Stimulated activated CD8-positive, alpha-beta memory T cell treated with anti-CD3 and anti-CD28 coated beads, Interleukin-4, amount 100 ng/mL, for 24 hours (primary cell): Measurements from ENCODE around the gene MAPK4.

Source experiments
- DNase-seq: peaks from one replicate; pipeline ENCODE4 v3.0.0-alpha.2; 2020; ENCODE audit warnings: low read depth

MAPK4 gene

DNA sequence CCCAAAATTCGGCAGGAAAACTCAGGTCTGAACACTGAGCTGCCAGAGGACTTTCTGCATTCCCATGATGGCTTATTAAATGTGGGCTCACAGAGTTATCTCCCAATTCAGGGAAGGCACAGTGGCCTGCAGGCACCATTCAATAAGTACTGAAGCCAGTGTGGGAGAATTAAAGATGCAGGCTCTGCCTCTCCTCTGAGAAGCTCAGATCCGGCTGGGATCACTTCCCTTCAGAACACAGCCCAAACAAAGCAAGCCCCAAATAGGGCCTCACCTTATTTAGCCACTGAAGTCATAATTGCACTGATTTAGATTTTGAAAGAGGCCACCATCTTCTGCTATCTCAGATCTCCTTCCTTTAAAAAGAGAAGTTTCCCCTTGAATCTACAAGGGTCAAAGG, 94.3 kb downstream of the MAPK4 start:
- no peak for DNase-seq

DNA sequence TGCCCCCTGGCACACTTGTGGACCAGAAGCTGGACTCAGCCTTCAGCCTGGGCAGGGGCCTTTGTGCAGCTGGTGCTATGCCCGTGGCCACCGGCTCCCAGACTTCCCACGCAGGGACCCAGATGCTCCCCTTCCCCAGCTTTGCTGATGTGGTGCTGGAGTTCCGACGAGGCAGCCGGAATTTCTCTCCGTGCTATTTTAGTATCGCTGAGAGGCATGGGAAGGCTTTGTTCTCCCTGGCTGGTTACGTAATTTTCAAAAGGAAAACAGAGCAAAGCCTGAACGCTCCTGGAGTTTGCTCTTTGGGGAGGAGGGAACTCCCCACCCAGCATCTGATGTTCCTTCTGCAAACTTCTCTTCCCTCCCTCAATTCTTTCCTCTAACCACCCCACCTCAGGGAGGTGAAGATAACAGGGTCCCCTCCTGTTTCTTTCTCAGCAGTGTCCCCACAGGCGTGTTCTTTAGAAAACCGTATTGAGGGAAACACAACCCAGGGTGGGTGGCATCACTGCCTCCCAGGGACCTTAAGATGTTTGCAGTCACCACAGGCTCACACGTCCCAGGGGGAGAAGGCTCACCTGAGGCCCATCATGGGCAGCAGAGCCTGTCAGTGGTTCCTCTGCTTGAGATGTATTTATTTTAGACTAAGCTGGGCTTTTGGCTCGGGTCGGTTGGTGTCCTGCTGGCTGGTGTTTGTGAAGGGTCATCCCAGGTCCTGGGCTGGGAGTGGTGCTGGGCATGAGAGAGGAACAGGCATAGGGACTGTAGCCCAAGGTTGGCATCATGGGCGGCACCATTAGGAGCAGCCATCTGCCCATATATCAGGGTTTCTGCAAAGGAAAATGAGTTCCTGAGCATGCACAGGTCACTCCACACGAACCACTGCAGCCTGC, 95.0 kb downstream of the MAPK4 start:
- DNase-seq, result no peak

DNA sequence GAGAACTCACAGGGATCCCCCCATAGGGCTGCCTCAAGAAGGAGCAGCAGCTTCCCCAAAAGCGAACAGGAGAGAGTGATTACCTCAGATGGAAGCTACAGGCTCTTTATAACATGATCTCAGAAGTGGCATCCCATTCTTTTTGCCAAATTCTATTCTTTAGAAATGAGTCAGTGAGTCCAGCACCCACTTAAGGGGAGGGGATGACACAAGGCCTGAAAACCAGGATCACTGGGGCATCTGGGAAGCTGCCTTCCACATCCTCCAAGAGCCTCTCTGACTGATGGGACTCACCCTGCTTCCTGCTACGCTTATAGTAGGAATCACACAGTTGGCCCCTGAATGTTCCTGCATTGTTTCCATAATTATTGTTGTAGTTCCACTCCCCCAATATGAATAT, 96.5 kb downstream of the MAPK4 start:
- no peak for DNase-seq

DNA sequence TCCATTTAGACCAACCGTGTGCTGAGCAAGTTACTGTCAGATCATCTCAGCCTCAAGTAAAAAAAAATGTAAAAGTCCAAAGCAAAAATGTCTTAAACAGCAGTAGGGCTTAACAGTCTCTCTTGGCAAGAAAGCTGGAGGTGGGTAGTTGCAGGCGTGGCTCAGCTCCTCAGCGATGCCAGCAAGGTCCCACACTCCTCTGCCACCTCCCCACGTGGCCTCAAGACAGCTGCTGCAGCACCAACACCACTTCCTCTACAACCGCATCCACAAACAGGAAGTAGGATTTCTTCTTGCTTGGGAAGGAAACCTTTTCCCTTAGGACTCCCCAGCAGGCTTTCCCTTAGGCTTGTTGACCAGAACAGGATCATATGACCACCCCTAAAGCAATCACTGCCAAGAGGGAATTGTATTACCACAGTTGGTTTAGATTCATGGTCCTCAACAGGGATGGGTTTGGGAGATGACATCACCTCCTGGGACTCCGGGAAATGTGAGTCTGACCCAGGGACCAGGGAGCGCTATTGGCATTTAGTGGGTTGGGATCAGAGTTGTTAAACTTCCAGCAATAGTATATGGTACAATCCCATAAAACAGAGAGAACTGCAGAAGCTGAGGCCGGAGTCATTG, 97.1 kb downstream of the MAPK4 start:
- DNase-seq, result no peak

GRCh38 chr18:50658601-50659000, 98.7 kb downstream of the MAPK4 start:
- DNase-seq, result no peak

DNA sequence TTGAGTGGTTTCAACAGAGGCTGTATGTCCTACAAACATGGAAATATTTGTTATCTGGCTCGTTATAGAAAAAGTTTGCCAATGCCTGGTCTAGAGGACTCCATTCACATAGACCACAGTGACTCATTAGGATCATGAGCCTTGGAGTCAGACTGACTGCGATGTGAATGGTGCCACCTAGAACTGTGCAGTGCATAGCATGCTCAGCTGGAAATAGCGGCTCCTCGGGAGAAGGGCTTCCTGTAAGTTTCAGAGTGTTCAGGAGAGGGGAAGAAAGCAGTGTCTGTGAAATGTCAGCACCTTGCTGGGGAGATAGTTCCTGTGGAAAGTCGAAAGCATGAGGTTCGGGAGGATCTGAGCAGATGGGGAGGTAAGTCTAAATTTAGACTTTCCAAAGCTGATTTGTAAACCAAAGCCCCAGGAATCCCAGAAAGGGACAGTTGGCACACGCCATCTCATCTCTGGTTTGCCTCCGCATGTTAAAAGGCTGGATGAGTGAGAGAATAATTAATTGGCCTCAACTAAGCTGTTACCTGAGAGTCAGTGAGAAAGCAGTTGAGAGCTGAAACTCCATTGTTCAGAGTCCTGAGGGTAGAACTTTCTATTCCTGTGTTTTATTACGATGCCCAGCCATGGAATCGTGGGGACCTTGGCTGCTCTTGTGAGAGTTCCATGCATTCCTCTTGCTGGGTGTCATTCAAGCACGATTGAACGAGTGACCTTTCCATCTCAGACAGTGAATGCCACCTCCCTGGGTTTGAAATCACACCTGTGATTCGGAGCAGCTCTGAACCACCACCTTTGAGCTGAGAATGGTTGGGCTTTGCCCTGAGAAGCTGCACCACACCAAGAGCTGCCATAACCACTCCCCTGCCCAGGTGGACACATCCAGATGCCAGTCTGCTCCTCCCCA, 99.5 kb downstream of the MAPK4 start:
- DNase-seq, result no peak

- DNase-seq, result no peak
Observed at GRCh38 chr18:50661013-50661412, 101.1 kb downstream of the MAPK4 start.

DNA sequence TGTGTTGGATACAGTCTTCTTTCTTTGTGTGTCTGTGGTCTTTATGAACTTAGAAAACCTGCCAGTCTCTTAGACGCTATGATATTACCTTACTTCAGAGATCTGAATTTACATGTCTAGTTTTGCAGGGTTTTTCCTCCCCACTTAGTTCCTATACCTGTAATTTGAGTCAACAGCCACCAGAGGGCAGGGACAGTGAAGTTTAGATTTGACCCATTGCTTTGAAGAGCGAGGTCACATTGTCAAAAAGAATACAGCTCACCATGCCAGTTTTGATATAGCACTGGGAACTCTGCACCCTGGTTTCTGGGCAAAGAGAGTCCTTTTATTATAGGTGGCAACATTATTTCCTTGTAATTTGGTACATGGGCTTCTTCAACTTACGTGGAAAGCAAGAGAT, 102.3 kb downstream of the MAPK4 start:
- no peak for DNase-seq

- DNase-seq, result no peak
Observed at GRCh38 chr18:50662775-50663383, 103.0 kb downstream of the MAPK4 start.

DNA sequence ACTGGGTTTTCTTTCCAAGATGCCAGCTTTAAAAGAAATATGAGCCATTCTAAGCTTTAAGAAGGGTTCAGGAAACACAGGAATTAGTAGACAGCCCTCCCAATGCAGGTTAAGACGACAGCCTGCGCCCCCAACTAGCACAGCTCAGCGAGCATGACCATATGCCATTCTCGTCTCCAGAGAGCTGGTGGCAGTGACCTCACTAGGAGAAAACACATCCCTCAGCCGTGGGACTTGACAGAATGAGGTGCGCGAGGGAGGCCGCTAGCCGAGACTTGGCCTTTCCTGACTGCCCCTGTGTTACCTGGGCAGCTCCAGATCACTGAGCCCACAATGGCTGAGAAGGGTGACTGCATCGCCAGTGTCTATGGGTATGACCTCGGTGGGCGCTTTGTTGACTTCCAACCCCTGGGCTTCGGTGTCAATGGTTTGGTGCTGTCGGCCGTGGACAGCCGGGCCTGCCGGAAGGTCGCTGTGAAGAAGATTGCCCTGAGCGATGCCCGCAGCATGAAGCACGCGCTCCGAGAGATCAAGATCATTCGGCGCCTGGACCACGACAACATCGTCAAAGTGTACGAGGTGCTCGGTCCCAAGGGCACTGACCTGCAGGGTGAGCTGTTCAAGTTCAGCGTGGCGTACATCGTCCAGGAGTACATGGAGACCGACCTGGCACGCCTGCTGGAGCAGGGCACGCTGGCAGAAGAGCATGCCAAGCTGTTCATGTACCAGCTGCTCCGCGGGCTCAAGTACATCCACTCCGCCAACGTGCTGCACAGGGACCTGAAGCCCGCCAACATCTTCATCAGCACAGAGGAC, 103.9 kb downstream of the MAPK4 start:
- DNase-seq, result no peak

GRCh38 chr18:50665015-50665414, 105.1 kb downstream of the MAPK4 start:
- DNase-seq, result no peak

DNA sequence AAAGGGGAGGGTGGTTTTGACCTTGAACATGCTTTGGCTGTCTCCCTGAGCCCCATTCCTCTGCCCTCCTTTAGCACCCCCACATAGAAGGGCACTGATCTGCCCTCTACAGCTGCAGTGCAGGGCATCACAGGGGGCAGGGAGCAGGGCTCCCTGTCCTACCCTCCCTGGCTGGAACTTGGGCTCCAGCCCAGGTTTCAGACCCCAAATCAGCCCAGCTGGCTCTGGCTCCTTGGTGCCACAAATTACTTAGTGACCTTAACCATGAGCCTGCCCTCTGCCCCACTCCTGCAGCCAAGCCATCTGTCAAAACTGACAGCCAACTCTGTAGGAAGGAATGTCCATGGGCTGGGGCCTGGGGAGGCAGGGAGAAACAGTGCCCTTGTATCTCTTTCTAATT, 105.6 kb downstream of the MAPK4 start:
- no peak for DNase-seq

- DNase-seq, result no peak
Observed at GRCh38 chr18:50666536-50666935, 106.6 kb downstream of the MAPK4 start.

DNA sequence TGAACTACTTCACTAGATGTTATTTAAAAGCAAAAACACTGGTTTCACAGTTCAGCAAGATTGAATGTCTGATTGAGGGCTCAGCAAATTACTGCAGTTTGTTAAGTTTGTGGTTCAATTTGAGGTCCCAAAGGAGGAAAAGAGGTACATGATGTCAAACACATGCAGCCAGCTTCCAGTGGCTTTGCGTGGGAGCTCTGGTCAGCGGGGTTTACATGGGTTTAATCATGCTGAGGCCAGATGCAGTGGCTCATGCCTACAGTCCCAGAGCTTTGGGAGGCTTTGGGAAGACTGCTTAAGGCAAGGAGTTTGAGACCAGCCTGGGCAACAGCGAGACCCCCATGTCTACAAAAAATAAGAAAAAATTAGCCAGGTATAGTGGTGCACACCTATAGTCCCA, 111.5 kb downstream of the MAPK4 start:
- DNase-seq, result no peak

GRCh38 chr18:50674307-50674980, 114.6 kb downstream of the MAPK4 start:
- DNase-seq, result no peak

GRCh38 chr18:50675043-50675442, 115.2 kb downstream of the MAPK4 start:
- DNase-seq, result no peak

GRCh38 chr18:50678651-50679050, 118.8 kb downstream of the MAPK4 start:
- no peak for DNase-seq

- no peak for DNase-seq
Observed at GRCh38 chr18:50679056-50679455, 119.2 kb downstream of the MAPK4 start.

DNA sequence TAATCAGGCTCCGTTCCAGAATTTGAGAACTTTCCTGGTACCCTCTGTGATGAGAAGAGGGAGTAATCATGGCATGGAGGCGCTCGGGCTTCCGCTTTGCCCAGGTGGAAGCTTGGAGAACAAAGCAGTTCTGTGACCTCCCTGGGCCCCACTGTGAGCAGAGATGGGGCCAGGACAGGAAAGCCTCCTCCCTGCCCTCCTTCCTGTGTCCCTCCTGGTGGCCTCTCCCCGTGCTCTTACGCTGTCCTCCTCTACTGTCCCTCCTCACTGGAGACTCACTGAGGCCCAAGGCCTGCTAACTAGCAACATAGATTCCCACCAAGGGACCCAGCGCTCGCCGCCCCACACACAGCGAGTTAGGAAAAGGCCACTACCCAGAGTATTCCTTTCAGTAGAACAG, 119.8 kb downstream of the MAPK4 start:
- DNase-seq, result no peak

GRCh38 chr18:50680966-50681365, 121.1 kb downstream of the MAPK4 start:
- DNase-seq, result no peak

DNA sequence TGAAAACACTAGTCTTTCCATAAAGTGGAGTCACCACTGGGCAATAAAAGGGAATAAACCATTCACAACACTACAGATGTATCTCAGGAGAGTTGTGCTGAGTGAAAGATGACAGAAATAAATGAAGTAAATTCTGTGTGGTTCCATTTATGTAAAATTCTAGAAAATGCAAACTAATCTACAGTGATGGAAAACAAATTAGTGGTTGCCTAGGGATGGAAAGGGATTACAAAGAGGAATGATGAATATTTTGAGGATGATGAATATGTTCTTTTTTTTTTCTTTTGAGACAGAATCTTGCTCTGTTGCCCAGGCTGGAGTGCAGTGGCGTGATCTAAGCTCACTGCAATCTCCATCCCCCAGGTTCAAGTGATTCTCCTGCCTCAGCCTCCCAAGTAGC, 123.0 kb downstream of the MAPK4 start:
- DNase-seq, result no peak
